Measurements from ENCODE around the gene AFF3.

Gene AFF3

GRCh38 chr2:100135415-100135814 lies 7.0 kb downstream of the AFF3 start:
- peaks cover 80% of the 10 kb centered on the region for H3K36me3 ChIP-seq (ENCODE audit: control insufficient read depth, low read length)
- H3K4me3 ChIP-seq (ENCODE audit: low read length), result no peak overlapping the region
- H4K20me1 ChIP-seq (ENCODE audit: control insufficient read depth, insufficient read depth, low read depth, low read length), result peaks cover 20% of the 10 kb centered on the region
- no peaks in the 10 kb centered on the region for H3K9me3 ChIP-seq (ENCODE audit: control insufficient read depth, insufficient read depth, low read length)
- H3F3A ChIP-seq (ENCODE audit: control insufficient read depth, insufficient read depth), result peaks cover 9% of the 10 kb centered on the region
- H3K27ac ChIP-seq (ENCODE audit: low read depth, low read length), result no peak overlapping the region
- H3K27me3 ChIP-seq (ENCODE audit: control insufficient read depth, low read length), result no peaks in the 10 kb centered on the region
- TF ChIP-seq CTCF (IDR thresholded peaks at IDR 0.05; ENCODE audit: low read depth, low read length, poor library complexity, severe bottlenecking) (no peak), EZH2phosphoT487 (IDR thresholded peaks at IDR 0.05; ENCODE audit: borderline replicate concordance, low read length) (no peak)
- H3K4me1 ChIP-seq (ENCODE audit: control insufficient read depth, low read length), result peaks cover 61% of the 10 kb centered on the region
- peaks cover 94% of the 10 kb centered on the region for H3K79me2 ChIP-seq (ENCODE audit: control insufficient read depth, low read length)
- no peaks in the 10 kb centered on the region for H3K9me2 ChIP-seq (replicated peaks; ENCODE audit: control insufficient read depth, low read length)
- no peak overlapping the region for H3K4me2 ChIP-seq (ENCODE audit: low read length)

GRCh38 chr2:100130595-100131391 lies 11.6 kb downstream of the AFF3 start:
- Histone ChIP-seq H3K4me2 (ENCODE audit: low read length) (no peak overlapping the region), H3K4me3 (ENCODE audit: low read length) (no peak overlapping the region), H3K27me3 (ENCODE audit: control insufficient read depth, low read length) (no peaks in the 10 kb centered on the region), H4K20me1 (ENCODE audit: control insufficient read depth, insufficient read depth, low read depth, low read length) (peaks cover 11% of the 10 kb centered on the region), H3F3A (ENCODE audit: control insufficient read depth, insufficient read depth) (no peaks in the 10 kb centered on the region), H3K9me3 (ENCODE audit: control insufficient read depth, insufficient read depth, low read length) (no peaks in the 10 kb centered on the region), H3K27ac (ENCODE audit: low read depth, low read length) (no peak overlapping the region), H3K4me1 (ENCODE audit: control insufficient read depth, low read length) (peaks cover 15% of the 10 kb centered on the region), H3K79me2 (ENCODE audit: control insufficient read depth, low read length) (peaks cover 77% of the 10 kb centered on the region), H3K36me3 (ENCODE audit: control insufficient read depth, low read length) (peaks cover 83% of the 10 kb centered on the region), H3K9me2 (replicated peaks; ENCODE audit: control insufficient read depth, low read length) (no peaks in the 10 kb centered on the region)
- TF ChIP-seq EZH2phosphoT487 (IDR thresholded peaks at IDR 0.05; ENCODE audit: borderline replicate concordance, low read length) (no peak), CTCF (IDR thresholded peaks at IDR 0.05; ENCODE audit: low read depth, low read length, poor library complexity, severe bottlenecking) (no peak)

GRCh38 chr2:100126897-100127401 lies 15.4 kb downstream of the AFF3 start:
- H3K27me3 ChIP-seq (ENCODE audit: control insufficient read depth, low read length), result no peaks in the 10 kb centered on the region
- H3K27ac ChIP-seq (ENCODE audit: low read depth, low read length), result no peak overlapping the region
- no peaks in the 10 kb centered on the region for H3F3A ChIP-seq (ENCODE audit: control insufficient read depth, insufficient read depth)
- peaks cover 76% of the 10 kb centered on the region for H3K79me2 ChIP-seq (ENCODE audit: control insufficient read depth, low read length)
- H3K4me1 ChIP-seq (ENCODE audit: control insufficient read depth, low read length), result 0 out of 2 replicates have a peak, but pooled peaks cover 6% of the 10 kb centered on the region
- no peaks in the 10 kb centered on the region for H3K9me3 ChIP-seq (ENCODE audit: control insufficient read depth, insufficient read depth, low read length)
- no peak overlapping the region for H3K4me3 ChIP-seq (ENCODE audit: low read length)
- H4K20me1 ChIP-seq (ENCODE audit: control insufficient read depth, insufficient read depth, low read depth, low read length), result no peaks in the 10 kb centered on the region
- H3K4me2 ChIP-seq (ENCODE audit: low read length), result no peak overlapping the region
- no peaks in the 10 kb centered on the region for H3K9me2 ChIP-seq (replicated peaks; ENCODE audit: control insufficient read depth, low read length)
- peaks cover 94% of the 10 kb centered on the region for H3K36me3 ChIP-seq (ENCODE audit: control insufficient read depth, low read length)
- TF ChIP-seq CTCF (IDR thresholded peaks at IDR 0.05; ENCODE audit: low read depth, low read length, poor library complexity, severe bottlenecking), result no peak
- TF ChIP-seq EZH2phosphoT487 (IDR thresholded peaks at IDR 0.05; ENCODE audit: borderline replicate concordance, low read length), result no peak
